Astrocyte (in vitro differentiated cells and primary cell): ENCODE data around the gene NFAT5. TPM values are rescaled to one million over a fixed set of nuclear protein-coding genes. Genes with fewer than 3 reads are reported as not detected.

ENCODE experiments used
- DNase-seq: peaks from one replicate; pipeline ENCODE4 v3.0.0-alpha.2; 2010; ENCODE audit warnings: low read depth
- FAIRE-seq: peaks from 2 replicates; lab custom pipeline; 2011; peaks lifted over from hg19 to GRCh38; lab: Jason Lieb, UNC
- H2AFZ ChIP-seq: 2 replicates; pipeline ENCODE4 v1.6.0; 2012; ENCODE audit warnings: low read depth, low read length, inconsistent platforms
- H3K27ac ChIP-seq: 2 replicates; pipeline ENCODE4 v1.5.1; 2011; ENCODE audit warnings: low read depth, low read length, inconsistent platforms
- H3K27me3 ChIP-seq: 2 replicates; pipeline ENCODE4 v1.6.0; 2011; ENCODE audit warnings: low read length, inconsistent platforms; ENCODE audit not compliant: insufficient read depth
- H3K36me3 ChIP-seq: 2 replicates; pipeline ENCODE4 v1.5.1; 2011; ENCODE audit warnings: low read length, inconsistent platforms; ENCODE audit not compliant: insufficient read depth
- H3K4me1 ChIP-seq: 2 replicates; pipeline ENCODE4 v1.5.1; 2011; ENCODE audit warnings: low read length, inconsistent platforms; ENCODE audit not compliant: insufficient read depth
- H3K4me2 ChIP-seq: 2 replicates; pipeline ENCODE4 v1.6.0; 2012; ENCODE audit warnings: low read length, inconsistent platforms
- H3K4me3 ChIP-seq: 2 replicates; pipeline ENCODE4 v1.5.1; 2011; ENCODE audit warnings: low read depth, mild to moderate bottlenecking, low read length, inconsistent platforms; ENCODE audit not compliant: insufficient read depth
- H3K79me2 ChIP-seq: 2 replicates; pipeline ENCODE4 v1.6.0; 2012; ENCODE audit warnings: mild to moderate bottlenecking, low read length, inconsistent platforms; ENCODE audit not compliant: insufficient read depth
- H3K9ac ChIP-seq: 2 replicates; pipeline ENCODE4 v1.6.0; 2012; ENCODE audit warnings: mild to moderate bottlenecking, low read length, inconsistent platforms
- H3K9me3 ChIP-seq: 2 replicates; pipeline ENCODE4 v1.5.1; 2012; ENCODE audit warnings: low read depth, mild to moderate bottlenecking, low read length, inconsistent platforms; ENCODE audit not compliant: insufficient read depth
- H4K20me1 ChIP-seq: 2 replicates; pipeline ENCODE4 v1.6.0; 2012; ENCODE audit warnings: low read length, inconsistent platforms; ENCODE audit not compliant: insufficient read depth
- H3K27ac Mint-ChIP-seq: one replicate; pipeline ENCODE4 v1.8.0; 2021; ENCODE audit warnings: mild to moderate bottlenecking, mixed read lengths; ENCODE audit not compliant: unreplicated experiment
- H3K27me3 Mint-ChIP-seq: one replicate; pipeline ENCODE4 v1.8.0; 2021; ENCODE audit warnings: low read depth, mixed read lengths; ENCODE audit not compliant: unreplicated experiment
- H3K36me3 Mint-ChIP-seq: one replicate; pipeline ENCODE4 v1.8.0; 2021; ENCODE audit warnings: low read depth, mixed read lengths; ENCODE audit not compliant: unreplicated experiment
- H3K4me1 Mint-ChIP-seq: one replicate; pipeline ENCODE4 v1.8.0; 2021; ENCODE audit warnings: low read depth, mixed read lengths; ENCODE audit not compliant: unreplicated experiment
- H3K4me3 Mint-ChIP-seq: one replicate; pipeline ENCODE4 v1.8.0; 2021; ENCODE audit warnings: mild to moderate bottlenecking, moderate library complexity, mixed read lengths; ENCODE audit not compliant: unreplicated experiment
- H3K9me3 Mint-ChIP-seq: one replicate; pipeline ENCODE4 v1.8.0; 2021; ENCODE audit warnings: mild to moderate bottlenecking, mixed read lengths; ENCODE audit not compliant: unreplicated experiment
- EZH2 ChIP-seq: IDR thresholded peaks from 2 replicates; pipeline ENCODE4 v1.6.1; 2012; ENCODE audit warnings: mild to moderate bottlenecking, low read length, inconsistent platforms; ENCODE audit not compliant: insufficient read depth
- total RNA-seq: library from RNA; stranded (reverse); gene quantifications from 2 replicates; pipeline ENCODE4 v1.2.1, GENCODE V29; 2021
- TF ChIP-seq, protein P1 (sequence below): IDR thresholded peaks from 2 replicates; pipeline ENCODE4 v1.5.1; 2011; ENCODE audit warnings: low read depth, mild to moderate bottlenecking, inconsistent platforms, low read length, moderate library complexity; ENCODE audit not compliant: insufficient read depth

The NFAT5 gene
- total RNA-seq, 1 donor from 2014 or later = 96.2 TPM

DNA sequence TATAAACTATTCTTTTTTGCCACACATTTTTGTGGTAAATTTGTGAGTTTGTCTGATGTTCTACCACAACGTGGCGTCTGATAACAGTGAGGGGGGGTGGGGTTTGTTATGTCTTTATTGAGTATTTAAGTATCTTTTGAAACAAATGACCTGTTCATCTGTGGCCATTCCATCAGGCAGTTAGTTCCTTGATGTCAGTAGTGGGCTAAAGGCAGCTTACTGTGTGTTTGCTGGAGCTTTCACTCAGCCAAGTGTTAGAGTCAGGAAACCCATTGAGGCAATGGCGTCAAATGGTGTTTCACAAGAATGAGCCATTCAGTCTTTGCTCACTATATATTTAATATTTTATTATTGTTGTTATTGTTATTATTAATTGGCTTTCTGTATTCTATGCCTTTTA lies 132.6 kb downstream of the NFAT5 start:
- FAIRE-seq = no peak

DNA sequence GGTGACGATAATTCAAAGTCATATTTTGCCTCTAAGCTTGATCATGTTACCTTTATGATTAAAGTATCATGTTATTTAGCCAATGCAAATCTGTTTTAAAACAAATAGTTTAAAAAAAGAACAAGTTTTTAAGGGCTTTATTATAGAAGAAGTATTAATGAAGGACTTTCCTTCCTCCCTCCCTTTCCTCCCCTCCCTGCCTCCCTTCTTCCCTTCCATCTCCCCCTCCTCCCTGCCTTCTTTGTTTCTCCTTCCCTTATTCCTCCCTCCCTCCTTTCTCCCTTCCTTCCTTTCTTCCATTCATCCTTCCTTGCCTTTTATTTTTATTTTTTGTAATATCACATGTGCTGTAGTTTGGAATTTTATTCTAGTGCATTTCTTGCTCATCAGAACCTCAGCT lies 134.1 kb downstream of the NFAT5 start:
- no peak overlapping the region for H3K4me2 ChIP-seq
- H3K9ac ChIP-seq = no peak overlapping the region
- peaks cover 30% of the 10 kb centered on the region for H4K20me1 ChIP-seq
- peaks cover 28% of the 10 kb centered on the region for H3K36me3 ChIP-seq
- TF ChIP-seq, protein P1, sequence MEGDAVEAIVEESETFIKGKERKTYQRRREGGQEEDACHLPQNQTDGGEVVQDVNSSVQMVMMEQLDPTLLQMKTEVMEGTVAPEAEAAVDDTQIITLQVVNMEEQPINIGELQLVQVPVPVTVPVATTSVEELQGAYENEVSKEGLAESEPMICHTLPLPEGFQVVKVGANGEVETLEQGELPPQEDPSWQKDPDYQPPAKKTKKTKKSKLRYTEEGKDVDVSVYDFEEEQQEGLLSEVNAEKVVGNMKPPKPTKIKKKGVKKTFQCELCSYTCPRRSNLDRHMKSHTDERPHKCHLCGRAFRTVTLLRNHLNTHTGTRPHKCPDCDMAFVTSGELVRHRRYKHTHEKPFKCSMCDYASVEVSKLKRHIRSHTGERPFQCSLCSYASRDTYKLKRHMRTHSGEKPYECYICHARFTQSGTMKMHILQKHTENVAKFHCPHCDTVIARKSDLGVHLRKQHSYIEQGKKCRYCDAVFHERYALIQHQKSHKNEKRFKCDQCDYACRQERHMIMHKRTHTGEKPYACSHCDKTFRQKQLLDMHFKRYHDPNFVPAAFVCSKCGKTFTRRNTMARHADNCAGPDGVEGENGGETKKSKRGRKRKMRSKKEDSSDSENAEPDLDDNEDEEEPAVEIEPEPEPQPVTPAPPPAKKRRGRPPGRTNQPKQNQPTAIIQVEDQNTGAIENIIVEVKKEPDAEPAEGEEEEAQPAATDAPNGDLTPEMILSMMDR = no peak
- TF ChIP-seq EZH2 = no peak
- no peaks in the 10 kb centered on the region for H3K4me1 ChIP-seq
- Mint-ChIP-seq H3K9me3 (no peaks in the 10 kb centered on the region), H3K27me3 (no peaks in the 10 kb centered on the region), H3K4me1 (peaks cover 10% of the 10 kb centered on the region), H3K36me3 (peaks cover 10% of the 10 kb centered on the region), H3K27ac (no peak overlapping the region), H3K4me3 (no peak overlapping the region)
- no peaks in the 10 kb centered on the region for H3K27me3 ChIP-seq
- H3K27ac ChIP-seq = no peak overlapping the region
- no peak overlapping the region for H2AFZ ChIP-seq
- H3K4me3 ChIP-seq = no peak overlapping the region
- no peak for DNase-seq
- H3K79me2 ChIP-seq = peaks cover 7% of the 10 kb centered on the region
- no peak for FAIRE-seq
- no peaks in the 10 kb centered on the region for H3K9me3 ChIP-seq

More for the DNA sequence above, 132.6 kb downstream of the NFAT5 start:
- no peak overlapping the region for H3K9ac ChIP-seq
- no peak overlapping the region for H3K27ac ChIP-seq
- H3K4me2 ChIP-seq = no peak overlapping the region
- no peaks in the 10 kb centered on the region for H3K4me1 ChIP-seq
- no peak overlapping the region for H3K27ac Mint-ChIP-seq
- H3K36me3 Mint-ChIP-seq = peaks cover 18% of the 10 kb centered on the region
- no peak for TF ChIP-seq EZH2
- TF ChIP-seq, protein P1 = no peak
- no peaks in the 10 kb centered on the region for H3K9me3 ChIP-seq
- no peaks in the 10 kb centered on the region for H3K27me3 Mint-ChIP-seq
- H3K79me2 ChIP-seq = peaks cover 11% of the 10 kb centered on the region
- no peak overlapping the region for H3K4me3 ChIP-seq
- DNase-seq = no peak
- H3K4me3 Mint-ChIP-seq = no peak overlapping the region
- peaks cover 10% of the 10 kb centered on the region for H3K4me1 Mint-ChIP-seq
- peaks cover 30% of the 10 kb centered on the region for H4K20me1 ChIP-seq
- H3K9me3 Mint-ChIP-seq = no peaks in the 10 kb centered on the region
- H3K27me3 ChIP-seq = no peaks in the 10 kb centered on the region
- no peak overlapping the region for H2AFZ ChIP-seq
- peaks cover 42% of the 10 kb centered on the region for H3K36me3 ChIP-seq

DNA sequence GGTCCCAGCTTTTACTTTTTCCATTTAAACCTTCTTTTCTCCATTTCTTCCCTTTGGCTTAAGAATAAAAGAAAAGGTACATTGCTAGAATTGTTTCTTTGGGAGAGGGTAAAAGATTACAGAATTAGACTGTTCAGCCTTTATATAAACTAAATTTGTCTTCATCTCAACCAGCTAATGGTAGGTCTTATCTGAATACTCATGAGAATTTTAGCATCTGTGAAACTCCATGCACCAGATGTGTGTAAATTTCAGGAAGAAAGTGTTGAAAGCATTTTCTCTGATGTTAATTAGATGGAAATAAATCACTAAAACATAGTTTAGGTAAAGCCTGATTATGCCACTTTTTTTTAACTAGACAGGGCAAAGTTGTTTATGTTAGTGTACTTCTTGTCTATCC lies 135.7 kb downstream of the NFAT5 start:
- H3K27me3 ChIP-seq = no peaks in the 10 kb centered on the region
- H4K20me1 ChIP-seq = peaks cover 20% of the 10 kb centered on the region
- Mint-ChIP-seq H3K4me3 (no peak overlapping the region), H3K36me3 (peaks cover 3% of the 10 kb centered on the region), H3K27ac (no peak overlapping the region), H3K9me3 (no peaks in the 10 kb centered on the region), H3K27me3 (no peaks in the 10 kb centered on the region), H3K4me1 (peaks cover 9% of the 10 kb centered on the region)
- H3K9ac ChIP-seq = no peak overlapping the region
- no peak overlapping the region for H3K4me3 ChIP-seq
- H3K79me2 ChIP-seq = peaks cover 3% of the 10 kb centered on the region
- peaks cover 13% of the 10 kb centered on the region for H3K36me3 ChIP-seq
- H3K27ac ChIP-seq = no peak overlapping the region
- H2AFZ ChIP-seq = no peak overlapping the region
- H3K4me1 ChIP-seq = no peaks in the 10 kb centered on the region
- no peak for FAIRE-seq
- H3K4me2 ChIP-seq = no peak overlapping the region
- no peak for TF ChIP-seq EZH2
- TF ChIP-seq, protein P1 = no peak
- no peaks in the 10 kb centered on the region for H3K9me3 ChIP-seq
- no peak for DNase-seq
